ENCODE measurements around the gene ACTL7A. TPM values are rescaled to one million over a fixed set of nuclear protein-coding genes. Genes with fewer than 3 reads are reported as not detected.

The ACTL7A gene, protein sequence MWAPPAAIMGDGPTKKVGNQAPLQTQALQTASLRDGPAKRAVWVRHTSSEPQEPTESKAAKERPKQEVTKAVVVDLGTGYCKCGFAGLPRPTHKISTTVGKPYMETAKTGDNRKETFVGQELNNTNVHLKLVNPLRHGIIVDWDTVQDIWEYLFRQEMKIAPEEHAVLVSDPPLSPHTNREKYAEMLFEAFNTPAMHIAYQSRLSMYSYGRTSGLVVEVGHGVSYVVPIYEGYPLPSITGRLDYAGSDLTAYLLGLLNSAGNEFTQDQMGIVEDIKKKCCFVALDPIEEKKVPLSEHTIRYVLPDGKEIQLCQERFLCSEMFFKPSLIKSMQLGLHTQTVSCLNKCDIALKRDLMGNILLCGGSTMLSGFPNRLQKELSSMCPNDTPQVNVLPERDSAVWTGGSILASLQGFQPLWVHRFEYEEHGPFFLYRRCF
- total RNA-seq, result not detected in 2 replicates

DNA sequence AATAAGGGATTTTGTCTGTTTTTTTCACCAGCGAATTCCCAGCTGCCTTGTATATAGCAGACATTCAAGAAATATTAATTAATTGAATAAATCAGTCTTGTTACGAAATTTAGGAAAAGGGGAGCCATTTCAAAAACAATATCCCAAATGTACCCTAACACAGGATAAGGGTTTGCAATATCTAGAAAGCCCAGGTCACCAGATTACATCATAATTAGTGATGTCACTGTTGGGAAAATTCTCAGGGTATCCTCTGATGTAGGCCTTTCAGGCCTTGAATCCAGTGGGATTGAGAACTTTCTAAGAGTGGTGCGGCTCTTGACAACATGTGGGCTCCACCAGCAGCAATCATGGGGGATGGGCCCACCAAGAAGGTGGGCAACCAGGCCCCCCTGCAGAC lies at the start of gene ACTL7A:
Gene ACTL7A, plus strand, starts transcription at position 270 of the 400 bp plus-strand sequence. Its CDS starts 57 bp downstream, at position 327.

DNA sequence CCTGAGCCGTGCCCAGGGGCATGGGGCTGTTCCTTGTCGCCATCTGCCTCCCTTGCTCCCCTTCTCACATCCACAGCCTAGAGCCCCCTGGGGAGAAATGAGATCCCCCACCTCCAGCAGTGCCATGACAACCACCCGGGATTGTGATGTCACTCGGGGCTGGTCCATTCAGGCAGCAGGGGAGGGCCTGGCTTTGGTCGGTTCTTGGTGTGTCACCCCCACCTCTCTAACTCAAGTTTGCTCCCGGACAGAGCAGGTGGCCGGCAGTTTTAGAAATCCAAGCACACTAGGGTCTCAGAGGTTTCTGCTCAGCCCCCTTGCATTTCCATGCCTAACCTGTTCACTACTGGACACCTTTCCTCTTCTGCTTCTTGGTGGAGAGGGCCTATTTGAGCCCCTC lies 6.2 kb upstream of the ACTL7A start, which contains the start of gene ACTL7B:
Gene ACTL7B, minus strand, starts transcription at position 99 of the 400 bp plus-strand sequence. Its CDS starts 56 bp downstream, at position 43.

Other genes with a start within 250 kb of the ACTL7A start
- gene ACTL7B, start 6.3 kb upstream of the ACTL7A start, total RNA-seq, result not detected in 2 replicates
- gene ELP1, start 71.9 kb downstream of the ACTL7A start, total RNA-seq, result 31.6 and 34.0 TPM in 2 replicates
- gene ABITRAM, start 72.1 kb downstream of the ACTL7A start, total RNA-seq, result 6.0 and 6.3 TPM in 2 replicates
- gene CTNNAL1, start 151.2 kb downstream of the ACTL7A start, total RNA-seq, result 50.4 and 55.6 TPM in 2 replicates